HEK293T (cell line): ENCODE data around the gene PRG3.

ENCODE experiments used
- ARNT ChIP-seq: fragments of 450-650 bp; IDR thresholded peaks from 2 replicates; pipeline ENCODE4 v1.6.1; 2017; ENCODE audit warnings: mild to moderate bottlenecking
- BHLHE40 ChIP-seq: fragments of 450-650 bp; IDR thresholded peaks from 2 replicates; pipeline ENCODE4 v1.6.1; 2016; ENCODE audit warnings: mild to moderate bottlenecking, moderate library complexity, borderline replicate concordance
- FOXM1 ChIP-seq: fragments of 450-650 bp; IDR thresholded peaks from 2 replicates; pipeline ENCODE4 v1.6.1; 2017; ENCODE audit warnings: mild to moderate bottlenecking, borderline replicate concordance
- HDGF ChIP-seq: fragments of 450-650 bp; IDR thresholded peaks from 2 replicates; pipeline ENCODE4 v1.6.1; 2017; ENCODE audit warnings: antibody characterized with exemption, borderline replicate concordance
- ZNF384 ChIP-seq: fragments of 450-650 bp; IDR thresholded peaks from 2 replicates; pipeline ENCODE4 v1.6.1; 2016

GRCh38 chr11:57330029-57330428, 50.9 kb downstream of the PRG3 start:
- TF ChIP-seq HDGF (no peak), BHLHE40 (no peak), ARNT (no peak), FOXM1 (no peak), ZNF384 (no peak)
